ENCODE measurements around the gene HOXA13. TPM values are rescaled to one million over a fixed set of nuclear protein-coding genes. Genes with fewer than 3 reads are reported as not detected.
A peak's percentile ranks its signal among the peaks of the same experiment; 100 is the strongest.

HOXA13 gene
- polyA plus RNA-seq, 1 of the 3 experiments (the other 2 are of a cell fraction) = not detected

DNA sequence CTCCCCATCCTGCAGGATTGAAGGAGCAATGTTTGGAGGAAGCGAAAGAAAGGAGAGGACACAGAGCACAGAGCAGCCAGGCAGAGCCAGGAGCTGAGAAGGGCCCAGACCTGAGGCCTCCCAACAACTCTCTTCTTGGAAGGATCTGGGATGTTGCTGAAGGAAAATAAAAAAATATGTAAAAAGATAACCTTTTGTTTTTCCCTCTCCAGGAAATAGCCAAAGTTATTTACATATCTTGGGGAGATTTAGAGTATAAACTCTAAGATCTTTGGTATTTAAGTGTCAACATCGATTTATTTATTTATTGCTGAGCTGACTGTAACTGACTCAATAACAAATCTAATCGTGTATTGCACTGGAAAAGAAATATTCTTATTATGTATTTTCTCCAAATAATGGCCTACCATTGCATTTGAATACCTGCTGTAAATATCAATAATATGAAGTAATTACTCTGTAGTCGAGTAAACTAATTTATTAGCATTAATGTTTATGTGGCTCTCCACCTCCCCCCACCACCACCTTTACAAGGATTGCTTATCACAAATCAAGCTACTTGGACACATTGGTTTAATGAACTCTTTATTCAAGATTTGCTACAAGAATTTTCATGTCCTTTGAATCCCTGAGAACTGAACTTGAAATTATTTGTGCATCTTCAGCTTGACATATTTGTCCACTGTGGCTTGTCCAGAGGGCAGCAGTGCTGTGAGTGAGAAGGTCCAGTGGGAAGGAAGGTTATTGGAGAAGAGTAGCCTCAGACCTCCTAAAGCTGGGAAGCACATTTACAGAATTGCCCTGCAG, 13.0 kb downstream of the HOXA13 start:
- Histone ChIP-seq H3K9ac (no peak overlapping the region), H2AFZ (ENCODE audit: low read depth) (no peak overlapping the region), H3K9me3 (no peaks in the 10 kb centered on the region), H3F3A (replicated peaks; ENCODE audit: insufficient read depth) (peaks cover 11% of the 10 kb centered on the region), H3K4me3 (ENCODE audit: low read depth in 2 of 2, low read length in 1 of 2) (no peak overlapping the region), H3K36me3 (replicated peaks in 1 of 2; ENCODE audit: control insufficient read depth in 1 of 2, insufficient read depth in 2 of 2, low read length in 1 of 2) (no peaks in the 10 kb centered on the region), H3K27me3 (ENCODE audit: insufficient read depth) (peaks cover 100% of the 10 kb centered on the region), H3K79me2 (ENCODE audit: insufficient read depth) (no peaks in the 10 kb centered on the region), H3K27ac (ENCODE audit: low read depth in 2 of 2, low read length in 1 of 2) (no peak overlapping the region), H4K20me1 (ENCODE audit: insufficient read depth) (peaks cover 30% of the 10 kb centered on the region), H3K4me2 (no peak overlapping the region), H3K9me2 (no peaks in the 10 kb centered on the region), H3K4me1 (ENCODE audit: control insufficient read depth in 1 of 2, insufficient read depth in 2 of 2, low read depth in 1 of 2, low read length in 1 of 2) (peaks cover 4 to 7% of the 10 kb centered on the region in 2 experiments; a peak in 1 of 4 replicates)
- ChIA-PET CTCF (interaction anchor here (0.7 to 10.7 kb wide), 14 partner anchors 8 to 910 kb away, joined by 3 to 84 read pairs (median 5); partner anchors contain the start of gene HOXA3), POLR2A (no interaction called here)
- DNase-seq = no peak
- TF ChIP-seq EP300 (IDR thresholded peaks at IDR 0.05; ENCODE audit: borderline replicate concordance in 1 of 2, low read depth in 1 of 2, low read length in 1 of 2) (no peak), FOXM1 (IDR thresholded peaks at IDR 0.05; ENCODE audit: low read depth) (no peak), RCOR1 (IDR thresholded peaks at IDR 0.05; ENCODE audit: low read length) (no peak), EZH2phosphoT487 (IDR thresholded peaks at IDR 0.05; ENCODE audit: borderline replicate concordance, low read depth) (0 out of 2 replicates have a peak, but pooled peaks have one; percentile 54)
- 12% methylated on average over 4 of the region's 4 CpGs for WGBS (ENCODE audit: low lambda C conversion rate)

DNA sequence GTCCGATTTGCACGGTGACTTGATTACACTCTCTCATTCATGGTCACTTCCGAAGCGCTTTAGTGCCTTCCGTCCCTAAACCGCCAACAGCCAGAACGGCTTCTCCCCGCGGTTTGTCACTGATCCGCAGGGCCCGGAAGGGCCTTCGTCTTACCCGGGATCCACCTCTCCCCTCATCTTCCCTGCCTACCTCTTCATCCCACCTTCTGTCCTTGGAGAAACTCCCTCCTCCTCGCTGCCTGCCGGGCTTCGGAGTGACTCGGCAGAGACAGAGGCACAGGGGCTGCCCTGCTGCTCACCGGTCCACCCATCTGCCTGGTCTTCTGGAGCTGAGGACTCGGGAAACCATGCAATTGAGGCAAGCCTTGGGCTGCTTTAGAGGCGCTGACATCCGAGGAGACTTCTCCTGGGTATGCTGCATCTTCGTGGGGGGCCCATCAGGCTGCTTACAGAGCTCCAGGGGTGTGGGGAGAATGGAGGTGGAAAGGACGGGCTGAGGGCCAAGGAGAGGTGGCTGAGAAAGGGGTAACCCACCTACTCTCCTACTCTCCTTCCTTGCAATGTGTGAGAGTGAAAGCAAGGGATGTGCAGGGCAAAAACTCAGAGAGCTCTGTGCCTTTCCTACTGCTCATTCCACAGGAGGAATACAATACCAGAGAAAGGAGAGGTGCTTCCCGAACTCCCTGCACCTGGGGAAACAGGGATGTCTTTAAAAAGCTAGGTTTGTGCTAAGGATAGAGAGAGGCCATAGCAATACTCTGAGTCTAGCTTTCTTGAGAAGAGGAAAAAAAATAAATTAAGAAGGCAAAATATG, 13.8 kb downstream of the HOXA13 start:
- Histone ChIP-seq H3K9me3 (no peaks in the 10 kb centered on the region), H3K9me2 (no peaks in the 10 kb centered on the region), H3K4me1 (ENCODE audit: control insufficient read depth in 1 of 2, insufficient read depth in 2 of 2, low read depth in 1 of 2, low read length in 1 of 2) (peaks cover 4 to 7% of the 10 kb centered on the region in 2 experiments; a peak in 1 of 4 replicates), H2AFZ (ENCODE audit: low read depth) (no peak overlapping the region), H3F3A (replicated peaks; ENCODE audit: insufficient read depth) (peaks cover 11% of the 10 kb centered on the region), H3K4me2 (no peak overlapping the region), H3K9ac (no peak overlapping the region), H3K27me3 (ENCODE audit: insufficient read depth) (peaks cover 98% of the 10 kb centered on the region), H3K27ac (ENCODE audit: low read depth in 2 of 2, low read length in 1 of 2) (no peak overlapping the region), H3K79me2 (ENCODE audit: insufficient read depth) (no peaks in the 10 kb centered on the region), H3K36me3 (replicated peaks in 1 of 2; ENCODE audit: control insufficient read depth in 1 of 2, insufficient read depth in 2 of 2, low read length in 1 of 2) (no peaks in the 10 kb centered on the region), H3K4me3 (ENCODE audit: low read depth in 2 of 2, low read length in 1 of 2) (no peak overlapping the region), H4K20me1 (ENCODE audit: insufficient read depth) (peaks cover 30% of the 10 kb centered on the region)
- ChIA-PET CTCF (interaction anchor here (0.7 to 10.7 kb wide), 10 partner anchors 8 to 911 kb away, joined by 3 to 84 read pairs (median 6); no protein-coding TSS in a partner anchor), POLR2A (no interaction called here)
- 18% methylated on average over 22 of the region's 24 CpGs for WGBS (ENCODE audit: low lambda C conversion rate)
- no peak for TF ChIP-seq RAD21 (IDR thresholded peaks at IDR 0.05; ENCODE audit: low read length)
- TF ChIP-seq, protein P1, sequence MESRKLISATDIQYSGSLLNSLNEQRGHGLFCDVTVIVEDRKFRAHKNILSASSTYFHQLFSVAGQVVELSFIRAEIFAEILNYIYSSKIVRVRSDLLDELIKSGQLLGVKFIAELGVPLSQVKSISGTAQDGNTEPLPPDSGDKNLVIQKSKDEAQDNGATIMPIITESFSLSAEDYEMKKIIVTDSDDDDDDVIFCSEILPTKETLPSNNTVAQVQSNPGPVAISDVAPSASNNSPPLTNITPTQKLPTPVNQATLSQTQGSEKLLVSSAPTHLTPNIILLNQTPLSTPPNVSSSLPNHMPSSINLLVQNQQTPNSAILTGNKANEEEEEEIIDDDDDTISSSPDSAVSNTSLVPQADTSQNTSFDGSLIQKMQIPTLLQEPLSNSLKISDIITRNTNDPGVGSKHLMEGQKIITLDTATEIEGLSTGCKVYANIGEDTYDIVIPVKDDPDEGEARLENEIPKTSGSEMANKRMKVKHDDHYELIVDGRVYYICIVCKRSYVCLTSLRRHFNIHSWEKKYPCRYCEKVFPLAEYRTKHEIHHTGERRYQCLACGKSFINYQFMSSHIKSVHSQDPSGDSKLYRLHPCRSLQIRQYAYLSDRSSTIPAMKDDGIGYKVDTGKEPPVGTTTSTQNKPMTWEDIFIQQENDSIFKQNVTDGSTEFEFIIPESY (IDR thresholded peaks at IDR 0.05; ENCODE audit: borderline replicate concordance, low read depth) = no peak
- TF ChIP-seq, protein P2, sequence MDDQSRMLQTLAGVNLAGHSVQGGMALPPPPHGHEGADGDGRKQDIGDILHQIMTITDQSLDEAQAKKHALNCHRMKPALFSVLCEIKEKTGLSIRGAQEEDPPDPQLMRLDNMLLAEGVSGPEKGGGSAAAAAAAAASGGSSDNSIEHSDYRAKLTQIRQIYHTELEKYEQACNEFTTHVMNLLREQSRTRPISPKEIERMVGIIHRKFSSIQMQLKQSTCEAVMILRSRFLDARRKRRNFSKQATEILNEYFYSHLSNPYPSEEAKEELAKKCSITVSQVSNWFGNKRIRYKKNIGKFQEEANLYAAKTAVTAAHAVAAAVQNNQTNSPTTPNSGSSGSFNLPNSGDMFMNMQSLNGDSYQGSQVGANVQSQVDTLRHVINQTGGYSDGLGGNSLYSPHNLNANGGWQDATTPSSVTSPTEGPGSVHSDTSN (IDR thresholded peaks at IDR 0.05) = no peak
- TF ChIP-seq, protein P3, sequence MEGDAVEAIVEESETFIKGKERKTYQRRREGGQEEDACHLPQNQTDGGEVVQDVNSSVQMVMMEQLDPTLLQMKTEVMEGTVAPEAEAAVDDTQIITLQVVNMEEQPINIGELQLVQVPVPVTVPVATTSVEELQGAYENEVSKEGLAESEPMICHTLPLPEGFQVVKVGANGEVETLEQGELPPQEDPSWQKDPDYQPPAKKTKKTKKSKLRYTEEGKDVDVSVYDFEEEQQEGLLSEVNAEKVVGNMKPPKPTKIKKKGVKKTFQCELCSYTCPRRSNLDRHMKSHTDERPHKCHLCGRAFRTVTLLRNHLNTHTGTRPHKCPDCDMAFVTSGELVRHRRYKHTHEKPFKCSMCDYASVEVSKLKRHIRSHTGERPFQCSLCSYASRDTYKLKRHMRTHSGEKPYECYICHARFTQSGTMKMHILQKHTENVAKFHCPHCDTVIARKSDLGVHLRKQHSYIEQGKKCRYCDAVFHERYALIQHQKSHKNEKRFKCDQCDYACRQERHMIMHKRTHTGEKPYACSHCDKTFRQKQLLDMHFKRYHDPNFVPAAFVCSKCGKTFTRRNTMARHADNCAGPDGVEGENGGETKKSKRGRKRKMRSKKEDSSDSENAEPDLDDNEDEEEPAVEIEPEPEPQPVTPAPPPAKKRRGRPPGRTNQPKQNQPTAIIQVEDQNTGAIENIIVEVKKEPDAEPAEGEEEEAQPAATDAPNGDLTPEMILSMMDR (IDR thresholded peaks at IDR 0.05) = no peak
- no peak for TF ChIP-seq JUND (IDR thresholded peaks at IDR 0.05)
- TF ChIP-seq GABPA (IDR thresholded peaks at IDR 0.05; ENCODE audit: low read depth) = no peak
- TF ChIP-seq EZH2phosphoT487 (IDR thresholded peaks at IDR 0.05; ENCODE audit: borderline replicate concordance, low read depth) = no peak
- no peak for TF ChIP-seq MEF2A (IDR thresholded peaks at IDR 0.05; ENCODE audit: borderline replicate concordance, low read depth)
- no peak for TF ChIP-seq NFIC (IDR thresholded peaks at IDR 0.05; ENCODE audit: borderline replicate concordance)
- TF ChIP-seq FOXM1 (IDR thresholded peaks at IDR 0.05; ENCODE audit: low read depth) = no peak
- TF ChIP-seq TAF1 (IDR thresholded peaks at IDR 0.05; ENCODE audit: borderline replicate concordance, low read depth, low read length) = no peak
- no peak for TF ChIP-seq SMC3 (IDR thresholded peaks at IDR 0.05; ENCODE audit: low read depth, low read length)
- TF ChIP-seq CHD2 (IDR thresholded peaks at IDR 0.05; ENCODE audit: low read length, partially characterized antibody) = no peak
- no peak for DNase-seq

Data from SK-N-SH (cell line).